Immature natural killer cell (primary cell): Measurements from ENCODE around the gene ENPP3. TPM values are rescaled to one million over a fixed set of nuclear protein-coding genes. Genes with fewer than 3 reads are reported as not detected.

ENCODE experiments used
- DNase-seq, 3 donors: peaks; one replicate each; pipeline ENCODE4 v3.0.0; 2022; ENCODE audit warnings: mixed read lengths in 1 of 3
- H3K27ac Mint-ChIP-seq, 6 donors: one replicate each; pipeline ENCODE4 v1.8.0; 2020; ENCODE audit warnings: mixed read lengths in 6 of 6, mild to moderate bottlenecking in 5 of 6, inconsistent platforms in 4 of 6, moderate library complexity in 3 of 6
- H3K27me3 Mint-ChIP-seq, 3 donors: one replicate each; pipeline ENCODE4 v1.8.0; 2020 to 2021; ENCODE audit warnings: low read depth in 3 of 3, mild to moderate bottlenecking in 3 of 3, mixed read lengths in 3 of 3, moderate library complexity in 3 of 3, inconsistent platforms in 1 of 3
- H3K36me3 Mint-ChIP-seq, 3 donors: one replicate each; pipeline ENCODE4 v1.8.0; 2020; ENCODE audit warnings: mixed read lengths in 3 of 3, inconsistent platforms in 2 of 3, mild to moderate bottlenecking in 2 of 3
- H3K4me1 Mint-ChIP-seq, 2 donors: one replicate each; pipeline ENCODE4 v1.8.0; 2020; ENCODE audit warnings: inconsistent platforms in 2 of 2, mild to moderate bottlenecking in 2 of 2, mixed read lengths in 2 of 2, moderate library complexity in 1 of 2
- H3K4me3 Mint-ChIP-seq, 5 donors: one replicate each; pipeline ENCODE4 v1.8.0; 2020; ENCODE audit warnings: mild to moderate bottlenecking in 5 of 5, mixed read lengths in 5 of 5, inconsistent platforms in 3 of 5, moderate library complexity in 3 of 5
- H3K9me3 Mint-ChIP-seq, 6 donors: one replicate each; pipeline ENCODE4 v1.8.0; 2020; ENCODE audit warnings: mild to moderate bottlenecking in 6 of 6, mixed read lengths in 6 of 6, inconsistent platforms in 4 of 6, moderate library complexity in 3 of 6
- polyA plus RNA-seq, 3 donors: library from polyadenylated mRNA; unstranded; fragments of 300-500 nt; fragmentation: Illumina TruSeq; gene quantifications; one replicate each; pipeline ENCODE4 v1.2.3, GENCODE V29; 2021

ENPP3 gene
- polyA plus RNA-seq, 3 donors from 2014 or later, result 0.21 to 4.1 (median 0.25) TPM

DNA sequence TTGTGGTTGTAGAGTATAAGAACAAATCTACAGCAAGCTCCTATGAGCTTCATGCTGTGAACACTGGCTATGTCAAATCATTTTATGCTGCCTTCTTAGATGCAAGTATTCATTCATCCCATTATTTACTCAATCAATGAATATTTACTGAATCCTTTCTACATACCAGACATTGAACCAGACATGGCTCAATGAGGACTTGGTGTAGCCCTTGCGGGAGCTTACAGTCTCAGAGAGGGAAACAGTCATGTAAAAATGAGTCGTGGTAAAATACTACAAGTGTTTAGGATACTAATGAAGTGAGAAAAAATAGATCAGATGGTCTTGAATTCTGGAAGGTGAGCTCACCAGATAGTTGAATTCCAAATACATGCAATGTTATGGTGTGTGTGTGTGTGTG, 125.9 kb downstream of the ENPP3 start:
- no peaks in the 10 kb centered on the region for H3K4me1 Mint-ChIP-seq
- H3K9me3 Mint-ChIP-seq, result no peaks in the 10 kb centered on the region
- H3K27me3 Mint-ChIP-seq, result peaks cover 0 to 3% (median 0%) of the 10 kb centered on the region in 3 donors

DNA sequence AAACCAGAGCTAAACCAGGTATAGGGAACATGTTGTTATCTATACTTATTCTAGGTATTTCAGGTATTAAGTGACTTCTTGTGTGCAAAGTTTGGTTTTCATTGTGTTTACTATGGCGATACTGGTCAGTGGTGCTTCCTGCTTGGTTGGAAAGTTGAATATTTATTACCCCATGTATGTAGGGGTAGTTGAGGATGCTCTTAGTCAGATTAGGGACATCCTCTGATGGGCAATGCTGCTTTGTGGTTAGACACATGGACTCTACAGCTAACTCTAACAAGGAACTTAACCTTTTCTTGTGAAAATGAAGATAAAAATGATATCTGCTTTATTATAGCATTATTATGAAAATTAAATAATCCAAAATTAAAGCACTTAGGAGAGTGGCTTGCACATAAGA, 126.6 kb downstream of the ENPP3 start:
- no peak overlapping the region for H3K27ac Mint-ChIP-seq
- H3K27me3 Mint-ChIP-seq, result peaks cover 0 to 4% (median 0%) of the 10 kb centered on the region in 3 donors
- H3K4me3 Mint-ChIP-seq, result no peak overlapping the region
- no peaks in the 10 kb centered on the region for H3K9me3 Mint-ChIP-seq
- no peak for DNase-seq
- no peaks in the 10 kb centered on the region for H3K36me3 Mint-ChIP-seq
- H3K4me1 Mint-ChIP-seq, result no peaks in the 10 kb centered on the region

More for the DNA sequence above, 125.9 kb downstream of the ENPP3 start:
- no peaks in the 10 kb centered on the region for H3K36me3 Mint-ChIP-seq
- H3K27ac Mint-ChIP-seq, result no peak overlapping the region
- DNase-seq, result no peak
- no peak overlapping the region for H3K4me3 Mint-ChIP-seq

DNA sequence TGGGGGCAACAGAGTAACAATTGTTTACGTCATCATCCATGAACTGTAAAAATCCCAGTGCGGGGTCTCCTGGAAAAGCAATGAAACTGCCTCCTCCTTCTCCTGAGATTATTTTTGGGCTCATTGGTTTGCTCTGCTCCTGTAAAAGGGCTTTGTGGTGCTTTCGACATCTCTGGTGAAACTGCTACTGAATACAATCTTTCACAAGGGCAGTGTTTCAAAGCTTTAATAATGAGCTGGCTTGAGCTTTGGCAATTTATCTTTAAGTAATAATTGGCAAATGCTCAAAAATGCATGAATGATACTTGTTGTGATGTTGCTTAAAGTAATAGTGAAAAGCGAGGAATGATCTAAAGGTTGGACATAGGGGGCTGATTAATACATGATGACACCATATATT, 127.2 kb downstream of the ENPP3 start:
- Mint-ChIP-seq H3K4me3 (no peak overlapping the region), H3K27ac (no peak overlapping the region), H3K36me3 (no peaks in the 10 kb centered on the region), H3K27me3 (peaks cover 0 to 4% (median 0%) of the 10 kb centered on the region in 3 donors), H3K9me3 (no peaks in the 10 kb centered on the region), H3K4me1 (no peaks in the 10 kb centered on the region)
- DNase-seq, result no peak

DNA sequence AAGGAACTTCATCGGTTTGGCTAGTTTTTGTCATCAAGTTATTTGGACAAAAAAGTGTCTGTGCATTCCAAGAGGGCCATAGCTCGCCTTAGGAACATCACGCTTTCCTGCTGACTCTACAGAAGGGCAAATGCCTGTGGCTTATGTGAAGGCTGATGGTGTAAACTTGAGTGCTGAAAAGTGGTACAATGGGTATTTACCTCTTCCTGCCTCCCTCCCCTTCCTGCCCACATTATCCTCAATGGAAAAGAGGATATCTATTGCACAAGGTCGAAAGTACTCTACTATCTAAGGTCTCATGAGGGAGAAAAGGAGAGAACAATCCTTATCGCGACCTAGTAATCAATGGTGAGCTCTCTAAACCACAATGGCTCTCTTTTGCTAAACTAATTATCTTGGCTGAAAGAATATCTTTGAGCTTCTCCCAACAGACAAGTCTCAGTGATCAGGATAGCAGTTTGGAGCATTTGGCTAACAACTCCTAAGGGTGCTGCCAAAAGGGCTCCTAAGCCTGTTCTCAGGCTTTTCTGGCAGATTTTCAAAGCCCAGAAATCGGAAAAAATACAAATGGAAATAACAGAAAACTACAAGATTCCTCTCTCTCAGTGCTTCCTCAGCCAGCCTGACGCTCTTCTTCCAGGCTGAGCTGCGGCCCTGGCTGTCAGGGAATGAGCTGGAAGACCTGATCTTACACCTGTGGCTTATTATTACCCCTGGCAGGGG, 128.1 kb downstream of the ENPP3 start:
- H3K27ac Mint-ChIP-seq, result no peak overlapping the region
- H3K4me3 Mint-ChIP-seq, result no peak overlapping the region
- H3K9me3 Mint-ChIP-seq, result no peaks in the 10 kb centered on the region
- no peak for DNase-seq
- H3K36me3 Mint-ChIP-seq, result no peaks in the 10 kb centered on the region
- no peaks in the 10 kb centered on the region for H3K4me1 Mint-ChIP-seq
- peaks cover 0 to 2% (median 0%) of the 10 kb centered on the region in 3 donors for H3K27me3 Mint-ChIP-seq

DNA sequence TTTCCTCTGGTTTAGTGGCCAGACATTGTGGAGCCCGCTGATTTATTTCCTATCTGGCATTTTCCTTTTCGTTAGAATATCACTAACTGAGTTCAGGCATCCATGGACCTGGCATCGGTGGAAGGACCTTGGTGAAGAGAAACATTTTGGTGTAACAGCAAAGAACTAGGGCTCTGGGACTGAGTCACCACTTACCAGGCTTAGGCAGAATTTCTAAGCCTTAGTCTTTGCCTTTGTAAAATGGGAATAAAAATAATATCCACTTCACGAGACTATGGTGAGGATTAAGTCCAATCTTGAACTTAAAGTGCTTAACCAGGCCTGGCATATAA, 128.7 kb downstream of the ENPP3 start:
- Mint-ChIP-seq H3K36me3 (no peaks in the 10 kb centered on the region), H3K27ac (no peak overlapping the region)

DNA sequence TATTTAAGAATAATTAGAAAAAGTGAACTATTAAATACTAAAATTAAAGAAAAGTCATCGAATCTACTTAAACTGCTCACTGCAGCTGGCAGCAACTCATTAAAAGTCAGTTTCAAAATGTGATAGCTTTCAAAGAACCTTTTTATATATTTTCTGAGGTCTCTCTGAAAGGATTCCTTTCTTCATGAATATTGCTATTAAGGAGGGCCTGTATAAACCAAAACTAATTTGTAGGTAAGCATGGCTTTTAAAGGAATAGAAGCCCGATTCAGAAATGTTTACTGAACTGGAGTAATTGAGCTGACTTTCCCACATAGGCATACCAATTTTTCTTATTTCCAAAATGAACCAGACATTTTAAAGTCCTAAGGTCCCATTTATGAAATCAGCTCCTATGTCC, 129.5 kb downstream of the ENPP3 start:
- H3K27ac Mint-ChIP-seq, result no peak overlapping the region
- no peak for DNase-seq
- H3K4me3 Mint-ChIP-seq, result no peak overlapping the region
- peaks cover 1 to 3% (median 2%) of the 10 kb centered on the region in 3 donors for H3K27me3 Mint-ChIP-seq
- no peaks in the 10 kb centered on the region for H3K4me1 Mint-ChIP-seq
- no peaks in the 10 kb centered on the region for H3K9me3 Mint-ChIP-seq
- H3K36me3 Mint-ChIP-seq, result no peaks in the 10 kb centered on the region

More for the DNA sequence above, 128.7 kb downstream of the ENPP3 start:
- DNase-seq, result no peak
- H3K4me1 Mint-ChIP-seq, result no peaks in the 10 kb centered on the region
- no peaks in the 10 kb centered on the region for H3K9me3 Mint-ChIP-seq
- no peak overlapping the region for H3K4me3 Mint-ChIP-seq
- H3K27me3 Mint-ChIP-seq, result peaks cover 1 to 3% (median 2%) of the 10 kb centered on the region in 3 donors

DNA sequence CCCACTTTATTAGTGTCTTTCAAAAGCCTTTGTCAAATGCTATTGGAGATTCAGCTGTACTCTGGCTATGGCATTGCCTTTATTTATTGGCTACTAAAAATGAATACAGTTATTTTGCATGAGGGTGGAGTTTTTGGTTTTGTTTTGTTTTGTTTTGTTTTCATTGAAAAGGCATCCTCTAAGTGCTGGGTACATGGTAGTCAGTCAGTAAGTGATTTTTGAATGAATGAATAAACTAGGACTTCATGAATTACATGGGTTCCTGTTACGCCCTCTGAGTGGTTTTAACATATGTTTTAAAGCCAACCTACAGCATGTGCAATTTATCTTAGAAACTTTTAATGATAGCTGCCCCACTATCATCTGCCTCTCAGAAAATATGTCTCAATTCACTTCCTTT, 131.9 kb downstream of the ENPP3 start:
- Mint-ChIP-seq H3K4me3 (no peak overlapping the region), H3K36me3 (no peaks in the 10 kb centered on the region), H3K9me3 (no peaks in the 10 kb centered on the region), H3K27me3 (peaks cover 2 to 5% (median 3%) of the 10 kb centered on the region in 3 donors), H3K27ac (no peak overlapping the region), H3K4me1 (no peaks in the 10 kb centered on the region)
- DNase-seq, result no peak

DNA sequence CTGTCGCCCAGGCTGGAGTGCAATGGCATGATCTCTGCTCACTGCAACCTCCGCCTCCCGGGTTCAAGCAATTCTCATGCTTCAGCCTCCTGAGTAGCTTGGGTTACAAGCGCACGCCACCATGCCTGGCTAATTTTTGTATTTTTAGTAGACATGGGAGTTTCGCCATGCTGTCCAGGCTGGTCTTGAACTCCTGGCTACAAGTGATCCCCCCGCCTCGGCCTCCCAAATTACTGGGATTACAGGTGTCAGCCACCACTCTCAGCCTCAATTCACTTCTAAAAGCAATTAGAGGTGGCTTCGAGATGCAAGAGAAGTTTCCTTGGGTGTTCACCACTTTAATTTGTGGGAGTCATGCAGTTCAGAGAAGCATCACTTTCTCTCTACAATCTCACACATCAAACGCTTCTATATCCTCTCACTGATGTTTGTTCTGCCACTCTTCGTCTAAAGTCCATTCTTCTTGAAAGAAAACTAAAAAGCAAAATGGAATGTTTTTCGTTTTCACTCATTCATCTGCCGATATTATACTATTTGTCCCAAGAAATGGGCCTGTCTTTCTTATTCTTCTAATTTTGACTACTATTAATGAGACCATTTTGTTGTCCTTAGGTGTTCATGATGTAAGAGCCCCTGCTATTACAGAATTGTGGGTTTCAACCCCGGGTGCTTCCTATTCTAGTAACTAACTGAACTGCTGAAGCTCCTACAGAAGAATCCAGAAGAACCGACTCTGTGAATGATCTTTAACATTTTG, 132.5 kb downstream of the ENPP3 start:
- no peak overlapping the region for H3K4me3 Mint-ChIP-seq
- DNase-seq, result no peak
- H3K27me3 Mint-ChIP-seq, result peaks cover 2 to 5% (median 3%) of the 10 kb centered on the region in 3 donors
- no peaks in the 10 kb centered on the region for H3K4me1 Mint-ChIP-seq
- H3K27ac Mint-ChIP-seq, result no peak overlapping the region
- H3K36me3 Mint-ChIP-seq, result no peaks in the 10 kb centered on the region
- H3K9me3 Mint-ChIP-seq, result no peaks in the 10 kb centered on the region

DNA sequence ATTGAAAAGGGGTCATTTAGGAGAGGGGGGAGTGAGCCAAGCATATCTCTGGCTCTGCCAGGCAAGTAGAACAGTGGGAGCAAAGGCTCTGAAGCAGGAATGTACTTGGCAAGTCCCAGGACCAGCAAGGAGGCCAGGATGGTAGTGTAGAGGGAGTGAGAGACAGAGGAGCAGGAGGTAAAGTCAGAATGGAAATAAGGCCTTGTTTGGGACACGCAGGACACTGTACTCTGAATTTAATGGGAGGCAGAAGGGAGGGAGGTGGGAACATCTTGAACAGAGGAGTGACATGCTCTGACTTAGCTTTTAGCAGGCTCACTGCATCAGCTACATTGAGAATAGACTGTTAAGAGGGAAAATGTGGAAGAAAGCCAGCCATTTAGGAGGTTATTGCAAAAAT, 133.7 kb downstream of the ENPP3 start:
- DNase-seq, result no peak
- no peaks in the 10 kb centered on the region for H3K4me1 Mint-ChIP-seq
- no peaks in the 10 kb centered on the region for H3K9me3 Mint-ChIP-seq
- H3K36me3 Mint-ChIP-seq, result no peaks in the 10 kb centered on the region
- peaks cover 3 to 5% (median 5%) of the 10 kb centered on the region in 3 donors for H3K27me3 Mint-ChIP-seq
- H3K4me3 Mint-ChIP-seq, result no peak overlapping the region
- H3K27ac Mint-ChIP-seq, result no peak overlapping the region

DNA sequence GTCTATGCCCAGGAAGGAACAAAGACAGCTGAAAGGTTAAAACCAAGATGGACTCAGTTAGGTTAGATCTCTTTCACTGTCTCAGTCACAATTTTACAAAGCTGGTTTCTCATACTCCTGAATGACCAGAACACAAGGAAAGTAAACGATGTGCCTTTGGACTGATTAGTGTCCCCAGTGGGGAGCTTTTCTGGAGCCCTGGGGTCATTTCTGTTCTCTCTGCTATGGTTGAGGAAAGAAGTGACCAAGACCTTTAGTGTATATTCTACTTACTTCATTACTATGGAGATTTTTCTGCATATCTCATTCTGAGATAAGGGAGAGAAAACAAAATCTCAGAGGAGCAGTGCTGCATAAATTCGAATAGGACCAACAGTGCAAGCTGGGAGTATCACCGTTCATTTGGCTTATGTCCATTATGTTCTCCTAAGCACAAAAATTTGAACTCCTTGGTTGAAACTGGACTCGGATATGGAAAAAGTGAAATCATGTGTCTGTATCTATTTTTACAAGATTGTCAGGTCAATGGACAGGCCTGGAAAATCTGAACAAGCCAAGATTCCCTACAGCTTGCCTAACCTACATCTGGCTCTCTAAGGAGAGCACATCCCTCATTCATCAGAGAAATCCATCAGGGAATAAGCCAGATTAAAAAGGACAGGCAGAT, 136.3 kb downstream of the ENPP3 start:
- no peak for DNase-seq
- no peak overlapping the region for H3K27ac Mint-ChIP-seq
- H3K27me3 Mint-ChIP-seq, result peaks cover 5 to 7% (median 6%) of the 10 kb centered on the region in 3 donors
- H3K36me3 Mint-ChIP-seq, result no peaks in the 10 kb centered on the region
- no peak overlapping the region for H3K4me3 Mint-ChIP-seq
- no peaks in the 10 kb centered on the region for H3K9me3 Mint-ChIP-seq
- H3K4me1 Mint-ChIP-seq, result no peaks in the 10 kb centered on the region

DNA sequence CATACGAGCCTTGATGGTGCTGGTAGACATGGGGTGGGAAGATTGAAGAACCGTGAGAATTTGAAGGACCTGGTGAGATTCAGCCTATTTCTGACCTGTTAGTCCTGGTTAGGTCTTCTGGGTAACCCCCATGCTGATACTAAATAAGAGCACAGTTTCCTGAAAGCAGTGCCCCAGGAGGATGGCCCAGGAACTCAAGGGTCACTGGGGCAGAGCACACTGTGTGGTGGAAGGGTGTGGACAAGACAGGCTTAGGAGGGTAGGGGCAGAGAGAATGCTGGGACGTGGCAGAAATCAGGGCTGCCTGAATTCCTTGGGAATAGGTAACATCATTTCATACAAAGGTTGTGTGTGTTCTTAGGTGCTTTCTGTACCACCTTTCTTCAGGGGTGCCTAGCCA, 138.8 kb downstream of the ENPP3 start:
- H3K27me3 Mint-ChIP-seq, result peaks cover 4 to 7% (median 4%) of the 10 kb centered on the region in 3 donors
- H3K9me3 Mint-ChIP-seq, result no peaks in the 10 kb centered on the region
- no peaks in the 10 kb centered on the region for H3K4me1 Mint-ChIP-seq
- H3K4me3 Mint-ChIP-seq, result no peak overlapping the region
- no peak overlapping the region for H3K27ac Mint-ChIP-seq
- DNase-seq, result no peak
- no peaks in the 10 kb centered on the region for H3K36me3 Mint-ChIP-seq

DNA sequence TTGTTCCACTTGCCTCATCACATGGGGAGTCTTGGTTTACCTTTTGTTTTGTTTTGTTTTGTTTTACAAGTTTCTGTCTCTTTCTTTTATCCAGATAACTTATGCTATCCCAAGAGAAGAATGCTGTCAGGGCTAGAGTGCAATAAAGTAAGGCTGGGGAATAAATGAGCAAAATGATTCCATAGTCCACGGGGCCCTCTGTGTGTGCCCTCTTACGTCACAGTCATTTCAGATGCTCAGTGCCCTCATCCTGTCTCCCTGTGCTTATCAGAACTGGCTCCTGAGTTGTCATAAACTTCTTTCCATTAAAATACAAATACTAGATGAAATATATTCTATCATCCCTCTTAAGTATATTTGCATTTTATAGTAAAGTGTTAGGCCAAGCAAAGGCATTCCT, 139.9 kb downstream of the ENPP3 start:
- Mint-ChIP-seq H3K4me1 (no peaks in the 10 kb centered on the region), H3K9me3 (no peaks in the 10 kb centered on the region), H3K4me3 (no peak overlapping the region), H3K27me3 (peaks cover 4 to 7% (median 4%) of the 10 kb centered on the region in 3 donors), H3K27ac (no peak overlapping the region), H3K36me3 (no peaks in the 10 kb centered on the region)
- DNase-seq, result no peak

DNA sequence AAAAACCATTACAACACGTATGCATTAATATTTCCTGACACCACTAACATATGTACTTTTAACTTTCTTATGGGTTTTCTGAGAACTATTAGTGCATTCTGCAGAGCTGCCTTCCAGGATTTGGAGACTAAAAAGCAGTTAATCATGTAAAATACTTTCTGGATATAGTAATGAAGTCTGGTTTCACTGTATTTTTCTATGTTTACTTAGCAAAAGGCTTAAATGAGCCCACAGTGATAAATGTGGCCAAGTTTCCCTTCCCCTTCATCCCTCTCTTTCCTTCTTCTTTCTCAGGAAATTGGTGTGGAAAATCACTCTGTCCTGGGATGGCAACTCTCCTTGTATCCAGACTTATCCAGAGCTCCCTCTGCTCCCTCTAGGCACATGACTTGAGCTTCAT, 141.1 kb downstream of the ENPP3 start:
- H3K4me3 Mint-ChIP-seq, result no peak overlapping the region
- H3K27ac Mint-ChIP-seq, result no peak overlapping the region
- no peaks in the 10 kb centered on the region for H3K4me1 Mint-ChIP-seq
- peaks cover 1 to 7% (median 4%) of the 10 kb centered on the region in 3 donors for H3K27me3 Mint-ChIP-seq
- H3K36me3 Mint-ChIP-seq, result no peaks in the 10 kb centered on the region
- DNase-seq, result no peak
- no peaks in the 10 kb centered on the region for H3K9me3 Mint-ChIP-seq

DNA sequence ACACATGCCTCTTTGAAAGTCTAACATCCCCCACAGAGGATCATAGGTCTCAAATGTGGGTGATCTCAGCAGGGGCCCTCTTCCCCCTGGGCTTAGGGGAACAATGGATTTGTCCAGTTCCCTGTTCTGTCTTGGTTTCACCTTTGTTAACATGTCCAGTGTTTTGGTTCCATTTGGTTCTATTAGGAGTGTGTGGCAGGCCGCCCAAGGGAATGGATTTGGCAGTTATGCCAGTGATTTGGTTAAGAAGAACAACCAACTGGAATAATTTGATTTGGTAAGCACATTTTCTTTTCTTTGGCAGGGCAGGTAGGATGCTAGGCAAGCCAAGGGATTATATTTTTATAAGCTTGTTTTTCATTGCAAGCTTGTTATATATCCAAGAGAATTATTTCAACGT, 142.2 kb downstream of the ENPP3 start:
- Mint-ChIP-seq H3K9me3 (no peaks in the 10 kb centered on the region), H3K27me3 (peaks cover 1 to 11% (median 4%) of the 10 kb centered on the region in 3 donors), H3K4me3 (no peak overlapping the region), H3K4me1 (no peaks in the 10 kb centered on the region), H3K27ac (no peak overlapping the region), H3K36me3 (no peaks in the 10 kb centered on the region)
- no peak for DNase-seq
